SK-N-MC (cell line): ENCODE results near the gene FEZF1.
"Not testable (repeated sequence)": the region's sequence is repeated elsewhere in the genome, so short reads cannot be mapped to it uniquely, and the experiment has no call there.

Experiments
- DNase-seq: peaks from one replicate; pipeline ENCODE4 v3.0.0-alpha.2; 2011; ENCODE audit warnings: low read depth, low spot score
- H3K27ac ChIP-seq: fragments of 200-600 bp; sonication (generic); 2 replicates; pipeline ENCODE4 v1.5.1; 2016; ENCODE audit warnings: mixed run types
- H3K36me3 ChIP-seq: fragments of 200-600 bp; sonication (generic); 2 replicates; pipeline ENCODE4 v1.6.1; 2017; ENCODE audit warnings: antibody characterized with exemption, low read length, mixed read lengths; ENCODE audit not compliant: insufficient read depth
- H3K4me3 ChIP-seq: fragments of 200-600 bp; sonication (generic); 2 replicates; pipeline ENCODE4 v1.5.1; 2016
- H3K9ac ChIP-seq: fragments of 200-600 bp; sonication (generic); 2 replicates; pipeline ENCODE4 v1.8.0; 2017; ENCODE audit warnings: mixed run types, mixed read lengths; ENCODE audit not compliant: insufficient read length
- H3K9me3 ChIP-seq: fragments of 200-600 bp; sonication (generic); 2 replicates; pipeline ENCODE4 v1.6.1; 2017; ENCODE audit warnings: low read depth, mild to moderate bottlenecking, antibody characterized with exemption, low read length, moderate library complexity, mixed read lengths
- EZH2 ChIP-seq: fragments of 200-600 bp; sonication (generic); IDR thresholded peaks from one replicate; pipeline ENCODE4 v1.6.1; 2017; ENCODE audit warnings: antibody characterized with exemption
- FOXP2 ChIP-seq: optimal IDR thresholded peaks from 2 replicates; pipeline ENCODE3; 2011; ENCODE audit warnings: mild to moderate bottlenecking, moderate library complexity; ENCODE audit not compliant: insufficient read depth; ENCODE audit errors: extremely low read length, control extremely low read depth
- POLR2AphosphoS5 ChIP-seq: IDR thresholded peaks from 2 replicates; pipeline ENCODE4 v1.6.1; 2012; ENCODE audit warnings: mild to moderate bottlenecking, low read depth, low read length, borderline replicate concordance

The FEZF1 gene

GRCh38 chr7:122298618-122299017 is 5.9 kb downstream of the FEZF1 start:
- peak overlapping the region; percentile 99 for H3K27ac ChIP-seq
- H3K9me3 ChIP-seq: no peaks in the 10 kb centered on the region
- DNase-seq: peak; percentile 90
- H3K4me3 ChIP-seq: peak overlapping the region; percentile 83
- H3K9ac ChIP-seq: peak overlapping the region; percentile 39
- peaks cover 25% of the 10 kb centered on the region for H3K36me3 ChIP-seq
- TF ChIP-seq EZH2 (no peak), POLR2AphosphoS5 (peak; percentile 80; the same call in 1 of the 2 replicates)

DNA sequence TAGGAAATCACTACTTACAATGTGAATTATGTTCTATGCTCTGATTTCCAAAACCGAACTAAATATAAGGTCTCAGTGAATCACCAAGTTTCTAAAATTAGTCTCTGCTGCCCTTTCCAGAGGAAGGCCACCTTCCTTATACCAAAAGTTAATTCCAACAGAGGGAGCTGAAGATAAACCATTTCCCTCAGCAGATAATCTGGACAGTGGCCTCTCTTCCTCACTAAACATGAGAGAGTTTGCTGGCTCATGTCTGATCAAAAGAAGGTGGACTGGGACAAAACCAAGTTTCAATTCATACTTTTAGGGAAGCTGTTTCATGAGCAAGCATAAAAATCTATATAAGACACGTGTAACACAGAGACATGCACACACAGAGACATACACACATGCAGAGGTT is 6.4 kb downstream of the FEZF1 start:
- no peak for DNase-seq
- Histone ChIP-seq H3K36me3 (peaks cover 25% of the 10 kb centered on the region), H3K9ac (peak overlapping the region; percentile 39), H3K4me3 (peak overlapping the region; percentile 83), H3K9me3 (0 out of 2 replicates have a peak, but pooled peaks cover 1% of the 10 kb centered on the region), H3K27ac (peak overlapping the region; percentile 99)
- TF ChIP-seq POLR2AphosphoS5: no peak
- TF ChIP-seq EZH2: no peak
- TF ChIP-seq FOXP2: no peak

GRCh38 chr7:122291189-122291588 is 13.4 kb downstream of the FEZF1 start:
- Histone ChIP-seq H3K36me3 (no peaks in the 10 kb centered on the region), H3K4me3 (no peak overlapping the region), H3K9ac (no peak overlapping the region), H3K9me3 (peaks cover 9% of the 10 kb centered on the region; the same call in 1 of the 2 replicates), H3K27ac (no peak overlapping the region)
- no peak for DNase-seq
- no peak for TF ChIP-seq FOXP2
- TF ChIP-seq POLR2AphosphoS5: no peak
- no peak for TF ChIP-seq EZH2

- TF ChIP-seq FOXP2 (no peak), POLR2AphosphoS5 (no peak), EZH2 (no peak)
- no peak overlapping the region for H3K27ac ChIP-seq
Observed at GRCh38 chr7:122290476-122290875, 14.1 kb downstream of the FEZF1 start.

GRCh38 chr7:122289426-122289825 is 15.1 kb downstream of the FEZF1 start:
- TF ChIP-seq POLR2AphosphoS5: no peak
- no peak for TF ChIP-seq FOXP2
- no peak for TF ChIP-seq EZH2
- DNase-seq: no peak
- Histone ChIP-seq H3K9me3 (peaks cover 9% of the 10 kb centered on the region; the same call in 1 of the 2 replicates), H3K4me3 (no peak overlapping the region), H3K9ac (no peak overlapping the region), H3K27ac (no peak overlapping the region), H3K36me3 (no peaks in the 10 kb centered on the region)

More at GRCh38 chr7:122290476-122290875, 14.1 kb downstream of the FEZF1 start:
- no peak overlapping the region for H3K9ac ChIP-seq
- no peak for DNase-seq
- peaks cover 9% of the 10 kb centered on the region; the same call in 1 of the 2 replicates for H3K9me3 ChIP-seq
- H3K36me3 ChIP-seq: no peaks in the 10 kb centered on the region
- no peak overlapping the region for H3K4me3 ChIP-seq

GRCh38 chr7:122284608-122285007 is 19.9 kb downstream of the FEZF1 start:
- not testable (repeated sequence) for H3K27ac ChIP-seq, H3K9me3 ChIP-seq, H3K9ac ChIP-seq, H3K36me3 ChIP-seq, DNase-seq, H3K4me3 ChIP-seq

- no peak for TF ChIP-seq POLR2AphosphoS5
- TF ChIP-seq FOXP2: no peak
- no peak for TF ChIP-seq EZH2
- Histone ChIP-seq H3K4me3 (no peak overlapping the region), H3K27ac (no peak overlapping the region), H3K36me3 (no peaks in the 10 kb centered on the region), H3K9me3 (no peaks in the 10 kb centered on the region), H3K9ac (no peak overlapping the region)
- no peak for DNase-seq
Observed at GRCh38 chr7:122273117-122273516, 31.4 kb downstream of the FEZF1 start.

DNA sequence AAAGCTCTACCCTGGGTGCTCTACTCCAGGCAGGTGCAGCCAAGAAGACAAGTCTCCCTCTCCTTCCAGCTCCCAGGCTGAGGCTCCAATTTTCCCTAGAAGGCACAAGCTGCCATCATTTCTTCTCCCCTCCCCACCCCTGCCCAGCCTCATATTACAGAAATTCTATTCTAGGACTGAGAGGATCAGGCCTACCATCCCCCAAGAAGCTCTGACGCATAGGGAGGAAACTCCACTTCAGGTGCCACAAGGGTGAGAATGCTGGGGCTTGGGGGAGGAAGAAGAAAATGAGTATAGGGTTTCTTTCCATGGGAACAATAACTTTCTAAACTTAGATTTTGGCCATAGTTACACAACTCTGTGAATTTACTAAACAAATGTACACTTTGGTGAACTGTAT is 35.3 kb downstream of the FEZF1 start:
- no peak overlapping the region for H3K4me3 ChIP-seq
- no peaks in the 10 kb centered on the region for H3K36me3 ChIP-seq
- DNase-seq: no peak
- H3K9ac ChIP-seq: no peak overlapping the region
- no peak overlapping the region for H3K27ac ChIP-seq
- no peaks in the 10 kb centered on the region for H3K9me3 ChIP-seq
- TF ChIP-seq FOXP2 (no peak), POLR2AphosphoS5 (no peak), EZH2 (no peak)

DNA sequence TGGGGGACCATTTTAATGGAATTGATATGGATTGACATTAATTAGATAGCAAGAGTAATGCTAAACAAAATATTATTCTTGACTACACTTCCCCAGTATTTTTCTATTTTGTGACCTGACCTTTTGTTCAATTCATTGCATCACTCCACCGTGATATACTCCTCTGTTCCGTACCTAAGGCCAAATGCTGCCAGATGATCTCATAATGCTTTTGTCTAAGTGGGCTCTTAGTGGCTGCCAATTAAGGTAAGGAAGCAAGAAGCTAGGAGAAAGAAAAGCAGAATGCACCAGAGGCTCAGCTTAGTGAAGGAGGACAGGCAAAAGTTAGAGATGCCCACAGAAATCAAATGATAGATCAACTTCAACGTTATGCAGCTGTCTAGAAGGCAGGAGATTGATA is 36.4 kb downstream of the FEZF1 start:
- no peaks in the 10 kb centered on the region for H3K36me3 ChIP-seq
- no peak overlapping the region for H3K9ac ChIP-seq
- H3K27ac ChIP-seq: no peak overlapping the region
- no peak for DNase-seq
- no peaks in the 10 kb centered on the region for H3K9me3 ChIP-seq
- no peak overlapping the region for H3K4me3 ChIP-seq
- TF ChIP-seq FOXP2: no peak
- no peak for TF ChIP-seq POLR2AphosphoS5
- no peak for TF ChIP-seq EZH2

GRCh38 chr7:122262246-122262645 is 42.3 kb downstream of the FEZF1 start:
- no peak overlapping the region for H3K27ac ChIP-seq
- H3K4me3 ChIP-seq: no peak overlapping the region
- TF ChIP-seq EZH2: no peak
- no peak for TF ChIP-seq FOXP2
- no peak for TF ChIP-seq POLR2AphosphoS5

More at GRCh38 chr7:122262246-122262645, 42.3 kb downstream of the FEZF1 start:
- no peak overlapping the region for H3K9ac ChIP-seq
- no peak for DNase-seq
- no peaks in the 10 kb centered on the region for H3K36me3 ChIP-seq
- no peaks in the 10 kb centered on the region for H3K9me3 ChIP-seq
